PC-3 (cell line): Measurements from ENCODE around the gene ST6GALNAC3.

ENCODE experiments used
- EZH2phosphoT487 ChIP-seq: fragments of 300-600 bp; sonication (generic); IDR thresholded peaks from 2 replicates; pipeline ENCODE4 v1.6.1; 2018; ENCODE audit warnings: mild to moderate bottlenecking, antibody characterized with exemption, low read length, borderline replicate concordance
- TF ChIP-seq, protein P1 (sequence below): fragments of 300-600 bp; sonication (generic); conservative IDR thresholded peaks from 2 replicates; pipeline ENCODE4 v1.5.1; 2017; ENCODE audit warnings: antibody characterized with exemption, low read depth, mild to moderate bottlenecking, low read length

DNA sequence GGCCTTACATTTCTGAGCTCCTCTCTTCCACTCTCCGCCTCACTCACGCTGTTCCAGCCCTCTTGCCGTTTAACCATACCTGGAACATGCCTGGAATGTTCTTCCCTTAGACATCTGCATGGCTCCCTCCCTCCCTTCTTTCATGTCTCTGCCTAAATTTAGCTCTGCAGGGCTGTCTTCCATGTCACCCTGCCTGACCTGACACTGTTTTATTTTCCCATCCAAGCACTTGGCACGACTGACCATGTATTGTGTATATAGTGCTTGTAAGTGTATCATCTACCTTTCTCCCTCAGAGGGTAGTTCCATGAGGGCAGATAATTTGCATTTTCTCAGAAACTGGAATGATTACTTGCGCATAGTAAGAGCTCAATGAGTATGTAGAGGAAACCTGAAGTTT lies 47.3 kb downstream of the ST6GALNAC3 start:
- TF ChIP-seq, protein P1, sequence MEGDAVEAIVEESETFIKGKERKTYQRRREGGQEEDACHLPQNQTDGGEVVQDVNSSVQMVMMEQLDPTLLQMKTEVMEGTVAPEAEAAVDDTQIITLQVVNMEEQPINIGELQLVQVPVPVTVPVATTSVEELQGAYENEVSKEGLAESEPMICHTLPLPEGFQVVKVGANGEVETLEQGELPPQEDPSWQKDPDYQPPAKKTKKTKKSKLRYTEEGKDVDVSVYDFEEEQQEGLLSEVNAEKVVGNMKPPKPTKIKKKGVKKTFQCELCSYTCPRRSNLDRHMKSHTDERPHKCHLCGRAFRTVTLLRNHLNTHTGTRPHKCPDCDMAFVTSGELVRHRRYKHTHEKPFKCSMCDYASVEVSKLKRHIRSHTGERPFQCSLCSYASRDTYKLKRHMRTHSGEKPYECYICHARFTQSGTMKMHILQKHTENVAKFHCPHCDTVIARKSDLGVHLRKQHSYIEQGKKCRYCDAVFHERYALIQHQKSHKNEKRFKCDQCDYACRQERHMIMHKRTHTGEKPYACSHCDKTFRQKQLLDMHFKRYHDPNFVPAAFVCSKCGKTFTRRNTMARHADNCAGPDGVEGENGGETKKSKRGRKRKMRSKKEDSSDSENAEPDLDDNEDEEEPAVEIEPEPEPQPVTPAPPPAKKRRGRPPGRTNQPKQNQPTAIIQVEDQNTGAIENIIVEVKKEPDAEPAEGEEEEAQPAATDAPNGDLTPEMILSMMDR: no peak
- no peak for TF ChIP-seq EZH2phosphoT487
